SH-SY5Y (cell line): ENCODE data around the gene L1TD1.

ENCODE experiments used
- GATA2 ChIP-seq: IDR thresholded peaks from 2 replicates; pipeline ENCODE4 v1.6.1; 2011; ENCODE audit warnings: mild to moderate bottlenecking, low read depth, low read length
- GATA3 ChIP-seq: IDR thresholded peaks from 2 replicates; pipeline ENCODE4 v1.6.1; 2011; ENCODE audit warnings: low read depth, mild to moderate bottlenecking, low read length, moderate library complexity

DNA sequence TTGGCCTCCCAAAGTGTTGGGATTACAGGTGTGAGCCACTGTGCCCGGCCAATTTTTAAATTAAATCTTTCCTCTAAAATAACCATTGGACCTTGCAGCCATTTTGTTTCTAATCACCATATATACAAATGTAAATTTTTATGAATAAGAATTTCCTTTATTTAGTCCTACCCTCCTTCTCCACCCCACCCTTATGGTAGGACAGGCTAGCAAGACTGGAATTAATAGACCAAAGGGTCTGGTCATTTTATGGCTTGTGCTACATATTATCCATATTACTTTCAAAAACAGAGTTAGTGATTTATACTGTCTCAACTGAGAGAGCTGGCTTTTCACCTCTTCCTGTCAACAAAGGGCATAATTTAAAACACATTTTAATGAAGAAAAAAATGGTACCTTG is 26.5 kb downstream of the L1TD1 start:
- TF ChIP-seq GATA2 = no peak
- TF ChIP-seq GATA3 = no peak
